Measurements from ENCODE around the gene CHD3.

GRCh38 chr17:7911116-7911515, 22.5 kb downstream of the CHD3 start:
- TF ChIP-seq POLR2A (IDR thresholded peaks at IDR 0.05) (no peak), CTCF (IDR thresholded peaks at IDR 0.05) (no peak)

Data from thyroid gland (tissue), 4 donors.